Central memory CD8-positive, alpha-beta T cell (primary cell): ENCODE measurements around the gene TMEM140.

ENCODE experiments used
- ATAC-seq: fragments of 150-1000 bp; cut with Tn5 transposase; replicated peaks from 2 replicates; pipeline ENCODE4 v1.10.0; 2022; ENCODE audit warnings: mild to moderate bottlenecking, moderate FRiP score, moderate number of reproducible peaks; ENCODE audit not compliant: poor library complexity, severe bottlenecking; ENCODE audit errors: extremely low read depth
- DNase-seq, 2 donors: peaks; one replicate each; pipeline ENCODE4 v3.0.0; 2021; ENCODE audit warnings: low spot score in 2 of 2
- H3K27ac Mint-ChIP-seq: one replicate; pipeline ENCODE4 v1.8.0; 2022; ENCODE audit warnings: low read depth, mild to moderate bottlenecking, moderate library complexity, mixed read lengths
- H3K27me3 Mint-ChIP-seq: one replicate; pipeline ENCODE4 v1.8.0; 2022; ENCODE audit warnings: mixed read lengths
- H3K36me3 Mint-ChIP-seq: one replicate; pipeline ENCODE4 v1.8.0; 2022; ENCODE audit warnings: mild to moderate bottlenecking, moderate library complexity, mixed read lengths; ENCODE audit not compliant: insufficient read depth
- H3K4me1 Mint-ChIP-seq: one replicate; pipeline ENCODE4 v1.8.0; 2022; ENCODE audit warnings: mixed read lengths
- H3K4me3 Mint-ChIP-seq: one replicate; pipeline ENCODE4 v1.8.0; 2022; ENCODE audit warnings: mild to moderate bottlenecking, moderate library complexity, mixed read lengths
- H3K9me3 Mint-ChIP-seq: one replicate; pipeline ENCODE4 v1.8.0; 2022; ENCODE audit warnings: mixed read lengths

TMEM140 gene

DNA sequence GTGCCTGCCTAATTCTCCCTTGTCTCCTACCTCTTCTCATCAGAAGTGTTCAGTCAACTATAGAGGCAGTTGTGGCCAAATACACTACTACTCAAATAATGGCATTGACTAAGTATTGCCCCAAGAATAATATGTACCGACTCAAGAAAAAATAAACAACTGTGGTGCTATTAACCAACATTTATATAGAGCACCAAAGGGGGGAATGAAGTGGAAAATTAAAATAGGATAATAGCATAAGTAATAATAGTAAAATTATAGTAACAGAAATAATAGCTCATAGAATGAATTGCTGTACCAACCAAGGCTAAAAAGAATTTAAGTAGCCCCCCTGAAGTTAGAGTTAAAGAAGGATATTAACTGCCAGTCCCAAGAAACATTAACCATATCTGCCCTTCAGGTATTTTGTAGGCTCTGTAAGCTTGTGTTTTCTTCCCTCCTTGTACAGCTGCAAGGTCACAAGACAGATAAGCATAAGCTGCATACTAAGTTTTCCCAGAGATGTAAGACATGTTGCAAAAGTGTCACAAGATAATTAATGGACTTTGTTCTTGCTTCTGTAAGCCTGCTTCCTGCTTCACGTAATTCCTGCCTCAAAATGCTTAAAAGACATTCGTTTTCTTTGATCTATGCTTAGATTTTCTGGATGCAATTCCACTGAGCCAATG lies 33.5 kb downstream of the TMEM140 start:
- peaks cover 20% of the 10 kb centered on the region for H3K36me3 Mint-ChIP-seq
- DNase-seq, result no peak
- H3K4me1 Mint-ChIP-seq, result no peaks in the 10 kb centered on the region
- no peak for ATAC-seq
- H3K9me3 Mint-ChIP-seq, result peaks cover 15% of the 10 kb centered on the region
- H3K4me3 Mint-ChIP-seq, result no peak overlapping the region
- no peaks in the 10 kb centered on the region for H3K27me3 Mint-ChIP-seq
- H3K27ac Mint-ChIP-seq, result no peak overlapping the region

DNA sequence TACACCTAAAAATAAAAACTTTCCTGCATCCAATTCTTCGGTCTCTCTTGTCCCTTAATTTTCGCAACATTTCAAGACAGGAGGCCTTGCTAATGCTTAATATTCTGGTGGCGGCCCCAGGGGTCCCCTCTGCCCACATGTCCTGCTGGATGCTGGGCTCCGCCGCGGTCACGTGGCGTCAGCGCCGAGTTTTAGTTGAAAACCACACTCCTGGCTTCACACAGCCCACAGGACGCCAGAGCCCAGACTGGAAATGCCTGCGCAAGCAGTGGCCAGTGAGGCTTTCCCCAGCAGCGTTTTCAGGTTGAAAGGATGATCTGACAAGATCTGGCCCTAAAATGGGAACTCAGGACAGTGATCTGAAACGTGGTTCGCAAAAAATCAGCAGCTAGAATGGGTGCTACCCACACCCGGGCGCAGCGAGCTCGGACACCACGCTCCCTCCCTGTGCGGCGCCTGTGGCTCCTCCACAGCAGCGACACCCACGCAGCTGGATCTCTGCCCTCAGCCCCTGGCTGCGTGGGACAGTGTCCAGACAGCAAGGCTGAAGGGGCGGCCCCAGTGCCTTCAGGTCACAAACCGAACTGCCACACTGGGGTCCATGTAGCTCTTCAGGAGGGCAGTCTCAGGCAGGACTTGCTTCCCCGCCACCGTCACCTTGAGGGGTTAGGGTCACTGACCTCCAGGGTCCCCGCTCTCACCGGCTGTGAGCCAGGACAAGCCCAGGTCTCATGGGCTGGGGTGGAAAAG lies 34.2 kb downstream of the TMEM140 start:
- no peak overlapping the region for H3K4me3 Mint-ChIP-seq
- H3K4me1 Mint-ChIP-seq, result no peaks in the 10 kb centered on the region
- peaks cover 15% of the 10 kb centered on the region for H3K9me3 Mint-ChIP-seq
- H3K27me3 Mint-ChIP-seq, result no peaks in the 10 kb centered on the region
- DNase-seq (no peak), ATAC-seq (no peak)
- no peak overlapping the region for H3K27ac Mint-ChIP-seq
- H3K36me3 Mint-ChIP-seq, result peaks cover 20% of the 10 kb centered on the region

- Mint-ChIP-seq H3K36me3 (peaks cover 21% of the 10 kb centered on the region), H3K27ac (no peak overlapping the region), H3K9me3 (peaks cover 15% of the 10 kb centered on the region), H3K4me3 (no peak overlapping the region), H3K4me1 (no peaks in the 10 kb centered on the region), H3K27me3 (no peaks in the 10 kb centered on the region)
- no peak for ATAC-seq
- no peak for DNase-seq
These were observed 35.6 kb downstream of the TMEM140 start for GRCh38 chr7:135183478-135183877.

DNA sequence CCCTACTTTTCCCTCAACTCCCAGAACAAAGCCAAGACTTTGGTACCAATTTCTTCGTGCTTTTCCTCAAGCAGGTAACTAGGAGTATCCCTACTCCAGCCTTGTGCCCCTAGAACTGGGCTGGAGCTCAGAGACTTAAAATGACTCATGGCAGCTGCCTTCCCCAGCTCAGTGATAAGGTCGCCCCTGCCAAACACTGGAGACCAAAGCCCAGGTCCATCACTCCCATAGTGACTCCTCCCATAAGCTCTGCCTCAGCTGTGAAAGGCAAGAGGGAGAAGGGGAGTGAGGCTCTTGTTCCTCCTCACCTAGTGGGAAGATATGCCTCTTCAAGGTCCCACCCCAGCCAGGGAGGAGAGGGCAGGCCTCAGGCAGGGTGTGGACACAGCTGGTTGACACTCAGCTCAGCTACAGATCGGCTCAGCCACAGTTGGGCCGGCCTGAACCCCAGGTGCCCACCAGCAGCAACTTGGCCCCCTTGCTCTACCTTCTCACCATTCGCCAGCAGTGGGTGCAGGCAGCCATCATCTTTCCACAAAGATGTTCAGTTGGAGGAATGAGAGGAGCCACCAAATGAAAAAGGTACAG lies 36.5 kb downstream of the TMEM140 start:
- no peaks in the 10 kb centered on the region for H3K4me1 Mint-ChIP-seq
- H3K27me3 Mint-ChIP-seq, result no peaks in the 10 kb centered on the region
- H3K9me3 Mint-ChIP-seq, result peaks cover 15% of the 10 kb centered on the region
- H3K36me3 Mint-ChIP-seq, result peaks cover 21% of the 10 kb centered on the region
- no peak for ATAC-seq
- no peak overlapping the region for H3K27ac Mint-ChIP-seq
- H3K4me3 Mint-ChIP-seq, result no peak overlapping the region
- no peak for DNase-seq

- no peaks in the 10 kb centered on the region for H3K4me1 Mint-ChIP-seq
- peaks cover 24% of the 10 kb centered on the region for H3K36me3 Mint-ChIP-seq
- no peaks in the 10 kb centered on the region for H3K27me3 Mint-ChIP-seq
- H3K4me3 Mint-ChIP-seq, result no peak overlapping the region
- ATAC-seq, result no peak
- no peak overlapping the region for H3K27ac Mint-ChIP-seq
- no peak for DNase-seq
- H3K9me3 Mint-ChIP-seq, result peaks cover 8% of the 10 kb centered on the region
These were observed 37.8 kb downstream of the TMEM140 start for GRCh38 chr7:135185471-135186260.

- no peak overlapping the region for H3K4me3 Mint-ChIP-seq
- no peak overlapping the region for H3K27ac Mint-ChIP-seq
- no peaks in the 10 kb centered on the region for H3K4me1 Mint-ChIP-seq
- no peaks in the 10 kb centered on the region for H3K27me3 Mint-ChIP-seq
- peaks cover 26% of the 10 kb centered on the region for H3K36me3 Mint-ChIP-seq
- no peak for DNase-seq
- peaks cover 6% of the 10 kb centered on the region for H3K9me3 Mint-ChIP-seq
- ATAC-seq, result no peak
These were observed 38.3 kb downstream of the TMEM140 start for GRCh38 chr7:135186261-135186540.

DNA sequence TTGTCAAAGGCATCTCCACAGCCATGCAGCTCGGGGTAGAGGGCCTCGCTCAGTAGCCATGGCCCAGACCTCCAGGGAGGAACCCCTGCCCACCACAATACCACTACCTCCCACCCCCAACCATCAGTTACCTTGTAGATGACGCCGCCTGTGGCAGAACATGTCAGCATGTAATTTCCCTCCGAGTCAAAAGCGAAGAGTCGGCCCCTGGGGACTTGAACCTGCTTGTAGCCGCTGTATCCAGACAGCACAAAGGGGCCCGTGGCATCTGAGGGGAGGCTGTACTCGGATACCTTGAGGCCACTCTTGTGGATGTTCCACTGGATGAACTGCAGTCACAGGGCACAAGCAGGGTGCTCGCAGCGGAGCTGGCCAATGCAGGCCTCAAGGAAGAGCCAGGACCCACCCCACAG lies 39.0 kb downstream of the TMEM140 start:
- no peak for DNase-seq
- Mint-ChIP-seq H3K9me3 (no peaks in the 10 kb centered on the region), H3K27ac (no peak overlapping the region), H3K27me3 (no peaks in the 10 kb centered on the region), H3K36me3 (peaks cover 27% of the 10 kb centered on the region), H3K4me3 (no peak overlapping the region), H3K4me1 (no peaks in the 10 kb centered on the region)
- no peak for ATAC-seq

- H3K4me1 Mint-ChIP-seq, result no peaks in the 10 kb centered on the region
- peak overlapping the region; percentile 14 for H3K27ac Mint-ChIP-seq
- no peaks in the 10 kb centered on the region for H3K27me3 Mint-ChIP-seq
- no peaks in the 10 kb centered on the region for H3K9me3 Mint-ChIP-seq
- no peak for ATAC-seq
- H3K4me3 Mint-ChIP-seq, result no peak overlapping the region
- DNase-seq, result no peak
- H3K36me3 Mint-ChIP-seq, result peaks cover 35% of the 10 kb centered on the region
These were observed 40.6 kb downstream of the TMEM140 start for GRCh38 chr7:135188298-135188984.

DNA sequence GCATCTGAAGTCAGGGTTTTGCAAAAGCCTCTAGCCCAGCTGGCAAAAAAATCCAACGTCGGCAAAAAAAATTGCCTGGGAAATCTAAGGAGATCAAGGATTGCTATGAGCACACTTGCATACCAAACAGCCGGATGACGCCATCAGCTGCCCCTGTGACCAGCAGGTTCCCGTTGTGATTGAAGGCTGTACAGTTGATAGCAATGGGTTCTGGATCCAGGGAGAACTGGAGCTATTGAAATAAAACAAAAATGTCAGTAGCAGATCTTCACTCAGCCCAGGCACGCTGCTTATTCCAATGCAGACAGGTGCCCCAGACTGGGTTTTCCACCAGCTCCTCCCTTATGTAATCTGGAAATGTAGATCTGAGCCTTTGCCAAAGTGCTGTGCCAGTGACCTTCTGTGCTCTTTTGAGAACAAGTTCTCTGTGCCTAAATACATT lies 41.4 kb downstream of the TMEM140 start:
- no peak for ATAC-seq
- no peaks in the 10 kb centered on the region for H3K27me3 Mint-ChIP-seq
- H3K36me3 Mint-ChIP-seq, result peaks cover 39% of the 10 kb centered on the region
- no peak overlapping the region for H3K4me3 Mint-ChIP-seq
- H3K4me1 Mint-ChIP-seq, result no peaks in the 10 kb centered on the region
- no peak overlapping the region for H3K27ac Mint-ChIP-seq
- no peak for DNase-seq
- no peaks in the 10 kb centered on the region for H3K9me3 Mint-ChIP-seq

DNA sequence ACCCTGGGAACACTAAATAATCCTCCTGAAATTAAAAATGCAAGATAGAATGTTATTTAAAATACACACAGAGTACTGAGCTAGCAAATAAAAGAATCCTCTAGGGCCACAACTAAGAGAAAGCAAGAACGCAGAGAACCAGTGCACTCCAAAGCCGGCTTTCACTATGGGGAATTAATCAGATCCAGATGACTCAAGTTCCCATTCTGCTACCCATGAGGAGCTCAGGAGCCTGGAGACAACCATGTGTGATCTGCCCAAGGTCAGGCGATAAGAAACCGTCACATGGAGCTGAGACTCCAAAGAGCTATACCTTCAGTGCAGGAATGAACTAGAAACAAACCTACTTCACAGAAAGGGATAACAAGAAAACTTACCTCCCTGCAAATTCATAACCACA lies 42.1 kb downstream of the TMEM140 start:
- Mint-ChIP-seq H3K27ac (no peak overlapping the region), H3K4me3 (no peak overlapping the region), H3K9me3 (no peaks in the 10 kb centered on the region), H3K4me1 (no peaks in the 10 kb centered on the region), H3K27me3 (no peaks in the 10 kb centered on the region), H3K36me3 (peaks cover 39% of the 10 kb centered on the region)
- DNase-seq (no peak), ATAC-seq (no peak)

- H3K36me3 Mint-ChIP-seq, result peaks cover 35% of the 10 kb centered on the region
These were observed 42.8 kb downstream of the TMEM140 start for GRCh38 chr7:135190703-135191102.

DNA sequence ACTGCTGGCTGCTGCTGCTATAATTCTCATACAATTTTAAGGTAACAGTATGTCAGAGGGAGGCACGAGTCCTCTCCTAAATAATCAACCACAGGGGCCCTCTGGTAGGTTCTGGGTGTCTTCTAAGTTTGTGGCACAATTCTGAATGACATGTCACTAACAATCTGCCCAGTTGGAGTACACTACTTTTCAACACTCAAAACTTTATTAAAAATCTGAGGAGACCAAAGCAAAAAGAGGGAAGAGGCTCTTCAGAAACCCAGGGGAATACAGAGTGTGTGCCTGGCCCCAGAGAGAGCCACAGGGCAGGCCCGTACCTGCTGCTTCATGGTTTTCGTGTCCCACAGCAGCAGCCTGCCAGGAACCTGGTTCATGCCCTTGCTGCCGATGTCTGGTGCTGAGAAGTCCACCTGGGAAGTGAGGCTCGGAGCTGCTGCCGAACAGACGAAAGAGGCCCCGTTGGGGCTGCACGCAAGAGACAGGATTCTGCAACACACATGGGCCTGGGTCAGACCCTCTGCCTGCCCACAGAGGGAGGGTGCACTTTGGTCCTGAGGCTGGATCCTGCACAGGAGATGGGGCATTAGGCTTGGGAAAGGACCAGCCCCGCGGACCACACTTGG lies 45.2 kb downstream of the TMEM140 start:
- DNase-seq (no peak), ATAC-seq (no peak)
- Mint-ChIP-seq H3K27me3 (no peaks in the 10 kb centered on the region), H3K27ac (no peak overlapping the region), H3K36me3 (peaks cover 33% of the 10 kb centered on the region), H3K4me3 (no peak overlapping the region), H3K4me1 (no peaks in the 10 kb centered on the region), H3K9me3 (no peaks in the 10 kb centered on the region)

More at GRCh38 chr7:135190703-135191102, 42.8 kb downstream of the TMEM140 start:
- Mint-ChIP-seq H3K9me3 (no peaks in the 10 kb centered on the region), H3K27ac (no peak overlapping the region), H3K27me3 (no peaks in the 10 kb centered on the region), H3K4me1 (no peaks in the 10 kb centered on the region), H3K4me3 (no peak overlapping the region)
- DNase-seq, result no peak
- ATAC-seq, result no peak
